D721Med (cell line): ENCODE measurements around the gene IQSEC1.

Experiments
- DNase-seq: peaks from one replicate; pipeline ENCODE4 v3.0.0; 2011; ENCODE audit warnings: low spot score; ENCODE audit not compliant: insufficient read length
- FAIRE-seq: peaks from 2 replicates; lab custom pipeline; 2011; peaks lifted over from hg19 to GRCh38; lab: Jason Lieb, UNC
- CTCF ChIP-seq: IDR thresholded peaks from 2 replicates; pipeline ENCODE4 v1.5.1; 2012; ENCODE audit warnings: mild to moderate bottlenecking, control low read depth; ENCODE audit not compliant: insufficient read depth; ENCODE audit errors: missing control alignments

The IQSEC1 gene

GRCh38 chr3:12897381-12898289 is 175.6 kb downstream of the IQSEC1 start:
- DNase-seq = no peak
- TF ChIP-seq CTCF = no peak
- FAIRE-seq = no peak

GRCh38 chr3:12896063-12896985 is 176.9 kb downstream of the IQSEC1 start:
- no peak for FAIRE-seq

GRCh38 chr3:12895391-12896062 is 177.7 kb downstream of the IQSEC1 start:
- TF ChIP-seq CTCF = no peak
- no peak for DNase-seq
- no peak for FAIRE-seq

More at GRCh38 chr3:12896063-12896985, 176.9 kb downstream of the IQSEC1 start:
- no peak for DNase-seq
- TF ChIP-seq CTCF = no peak

GRCh38 chr3:12894629-12895028 is 178.6 kb downstream of the IQSEC1 start:
- DNase-seq (no peak), FAIRE-seq (no peak)
- TF ChIP-seq CTCF = no peak

GRCh38 chr3:12893852-12894251 is 179.4 kb downstream of the IQSEC1 start:
- DNase-seq (no peak), FAIRE-seq (no peak)
- no peak for TF ChIP-seq CTCF

GRCh38 chr3:12893247-12893646 is 180.0 kb downstream of the IQSEC1 start:
- FAIRE-seq (no peak), DNase-seq (no peak)
- no peak for TF ChIP-seq CTCF
